Neural progenitor cell (in vitro differentiated cells): ENCODE results near the gene ANKRD13D. TPM values are rescaled to one million over a fixed set of nuclear protein-coding genes. Genes with fewer than 3 reads are reported as not detected.
A peak's percentile ranks its signal among the peaks of the same experiment; 100 is the strongest.
"Not testable (repeated sequence)": the region's sequence is repeated elsewhere in the genome, so short reads cannot be mapped to it uniquely, and the experiment has no call there.

Source experiments
- DNase-seq: peaks from one replicate; pipeline ENCODE4 v3.0.0-alpha.2; 2016; ENCODE audit warnings: low spot score
- H2AFZ ChIP-seq: fragments of 200-600 bp; sonication (generic); replicated peaks from 2 replicates; pipeline ENCODE4 v1.6.1; 2016; ENCODE audit warnings: antibody characterized with exemption
- H3F3A ChIP-seq: fragments of 200-600 bp; sonication (generic); 2 replicates; pipeline ENCODE4 v1.6.1; 2016; ENCODE audit warnings: antibody characterized with exemption, low read depth
- H3K27ac ChIP-seq: fragments of 200-600 bp; sonication (generic); 2 replicates; pipeline ENCODE4 v1.5.1; 2016; ENCODE audit warnings: mild to moderate bottlenecking
- H3K27me3 ChIP-seq: fragments of 200-600 bp; sonication (generic); 2 replicates; pipeline ENCODE4 v1.6.1; 2016; ENCODE audit warnings: mild to moderate bottlenecking, moderate library complexity
- H3K36me3 ChIP-seq: fragments of 200-600 bp; sonication (generic); 2 replicates; pipeline ENCODE4 v1.5.1; 2016
- H3K4me1 ChIP-seq: fragments of 200-600 bp; sonication (generic); 2 replicates; pipeline ENCODE4 v1.6.1; 2016; ENCODE audit warnings: mixed run types
- H3K4me2 ChIP-seq: fragments of 200-600 bp; sonication (generic); 2 replicates; pipeline ENCODE4 v1.6.1; 2016
- H3K4me3 ChIP-seq: fragments of 200-600 bp; sonication (generic); 2 replicates; pipeline ENCODE4 v1.5.1; 2016
- H3K79me2 ChIP-seq: fragments of 200-600 bp; sonication (generic); 2 replicates; pipeline ENCODE4 v1.6.1; 2016; ENCODE audit warnings: low read depth
- H3K9ac ChIP-seq: fragments of 200-600 bp; sonication (generic); 2 replicates; pipeline ENCODE4 v1.6.1; 2016
- H3K9me3 ChIP-seq: fragments of 200-600 bp; sonication (generic); 2 replicates; pipeline ENCODE4 v1.5.1; 2016; ENCODE audit warnings: low read depth
- H4K20me1 ChIP-seq: fragments of 200-600 bp; sonication (generic); 2 replicates; pipeline ENCODE4 v1.6.1; 2016; ENCODE audit warnings: low read depth
- H3K27ac Mint-ChIP-seq: 3 replicates; pipeline ENCODE4 v1.8.0; 2021; ENCODE audit warnings: mixed read lengths
- H3K27me3 Mint-ChIP-seq: 2 replicates; pipeline ENCODE4 v1.8.0; 2022; ENCODE audit warnings: low read depth, mild to moderate bottlenecking, inconsistent platforms, moderate library complexity, mixed read lengths; ENCODE audit not compliant: insufficient read depth
- H3K36me3 Mint-ChIP-seq: 3 replicates; pipeline ENCODE4 v1.8.0; 2021; ENCODE audit warnings: mixed read lengths
- H3K4me1 Mint-ChIP-seq: 3 replicates; pipeline ENCODE4 v1.8.0; 2021; ENCODE audit warnings: mixed read lengths
- H3K4me3 Mint-ChIP-seq: 3 replicates; pipeline ENCODE4 v1.8.0; 2021; ENCODE audit warnings: mild to moderate bottlenecking, moderate library complexity, mixed read lengths
- H3K9me3 Mint-ChIP-seq: 3 replicates; pipeline ENCODE4 v1.8.0; 2020; ENCODE audit warnings: mixed read lengths
- CTCF ChIP-seq: fragments of 200-600 bp; sonication (generic); IDR thresholded peaks from 2 replicates; pipeline ENCODE4 v1.5.1; 2017; ENCODE audit warnings: antibody characterized with exemption, mild to moderate bottlenecking
- EZH2 ChIP-seq: fragments of 200-600 bp; sonication (generic); IDR thresholded peaks from 2 replicates; pipeline ENCODE4 v1.6.1; 2017; ENCODE audit warnings: antibody characterized with exemption, mild to moderate bottlenecking, moderate library complexity
- EZH2phosphoT487 ChIP-seq: fragments of 200-600 bp; sonication (generic); IDR thresholded peaks from 2 replicates; pipeline ENCODE4 v1.6.1; 2017; ENCODE audit warnings: antibody characterized with exemption
- total RNA-seq: library from RNA; depleted of rRNA; stranded (reverse); fragments of >200 nt; gene quantifications from 2 replicates; pipeline ENCODE4 v1.2.3, GENCODE V29; 2015; ENCODE audit warnings: low replicate concordance

ANKRD13D gene
- total RNA-seq, 1 donor from 2014 or later = 21.0 TPM

- H3K27ac ChIP-seq = no peak overlapping the region
- TF ChIP-seq EZH2 = peak; percentile 9
- no peak for TF ChIP-seq EZH2phosphoT487
- no peak for TF ChIP-seq CTCF
These were observed 28.9 kb downstream of the ANKRD13D start for GRCh38 chr11:67317888-67318555.

GRCh38 chr11:67318876-67319275 is 29.8 kb downstream of the ANKRD13D start:
- not testable (repeated sequence) for DNase-seq, H3K9me3 Mint-ChIP-seq, H3F3A ChIP-seq, H3K79me2 ChIP-seq, H3K27ac Mint-ChIP-seq, H3K9ac ChIP-seq, H3K4me1 ChIP-seq, H3K9me3 ChIP-seq, H3K36me3 Mint-ChIP-seq, H4K20me1 ChIP-seq, H3K36me3 ChIP-seq, H3K27ac ChIP-seq, H2AFZ ChIP-seq, H3K27me3 Mint-ChIP-seq
- Mint-ChIP-seq H3K4me3 (peak overlapping the region; percentile 98), H3K4me1 (peaks cover 19% of the 10 kb centered on the region)
- Histone ChIP-seq H3K4me3 (peak overlapping the region; percentile 65), H3K4me2 (peak overlapping the region; percentile 92), H3K27me3 (peaks cover 29% of the 10 kb centered on the region)

More at GRCh38 chr11:67317888-67318555, 28.9 kb downstream of the ANKRD13D start:
- H3K36me3 ChIP-seq = no peaks in the 10 kb centered on the region
- Mint-ChIP-seq H3K27me3 (peaks cover 7% of the 10 kb centered on the region), H3K27ac (peak overlapping the region; percentile 97), H3K4me1 (peaks cover 19% of the 10 kb centered on the region), H3K4me3 (peak overlapping the region; percentile 98), H3K36me3 (no peaks in the 10 kb centered on the region), H3K9me3 (no peaks in the 10 kb centered on the region)
- H4K20me1 ChIP-seq = peaks cover 8% of the 10 kb centered on the region
- no peak for DNase-seq
- H3K79me2 ChIP-seq = no peaks in the 10 kb centered on the region
- H3K4me1 ChIP-seq = peaks cover 3% of the 10 kb centered on the region
- peaks cover 8% of the 10 kb centered on the region for H3F3A ChIP-seq
- no peak overlapping the region for H3K9ac ChIP-seq
- H3K9me3 ChIP-seq = no peaks in the 10 kb centered on the region
- peak overlapping the region; percentile 55 for H2AFZ ChIP-seq
- H3K4me3 ChIP-seq = peak overlapping the region; percentile 65
- H3K4me2 ChIP-seq = peak overlapping the region; percentile 92
- H3K27me3 ChIP-seq = peaks cover 29% of the 10 kb centered on the region

GRCh38 chr11:67320011-67320410 is 30.9 kb downstream of the ANKRD13D start:
- no peak overlapping the region for H3K27ac Mint-ChIP-seq
- Histone ChIP-seq H3K79me2 (no peaks in the 10 kb centered on the region), H3K27ac (no peak overlapping the region), H3K4me3 (no peak overlapping the region), H2AFZ (no peak overlapping the region), H3K36me3 (no peaks in the 10 kb centered on the region), H3K4me1 (peaks cover 3% of the 10 kb centered on the region), H3K4me2 (no peak overlapping the region), H4K20me1 (peaks cover 8% of the 10 kb centered on the region), H3K27me3 (peaks cover 29% of the 10 kb centered on the region), H3K9ac (no peak overlapping the region), H3K9me3 (no peaks in the 10 kb centered on the region), H3F3A (peaks cover 8% of the 10 kb centered on the region)
- H3K4me3 Mint-ChIP-seq = no peak overlapping the region
- H3K4me1 Mint-ChIP-seq = peaks cover 19% of the 10 kb centered on the region
- peaks cover 4% of the 10 kb centered on the region for H3K36me3 Mint-ChIP-seq
- no peaks in the 10 kb centered on the region for H3K9me3 Mint-ChIP-seq
- no peak for DNase-seq
- no peak for TF ChIP-seq CTCF
- TF ChIP-seq EZH2phosphoT487 = no peak
- no peak for TF ChIP-seq EZH2
- peaks cover 4% of the 10 kb centered on the region for H3K27me3 Mint-ChIP-seq

GRCh38 chr11:67320691-67321090 is 31.6 kb downstream of the ANKRD13D start:
- H3K4me1 ChIP-seq = peaks cover 3% of the 10 kb centered on the region
- no peaks in the 10 kb centered on the region for H3K9me3 ChIP-seq
- H3K4me3 ChIP-seq = no peak overlapping the region
- H3K36me3 ChIP-seq = no peaks in the 10 kb centered on the region
- TF ChIP-seq CTCF (no peak), EZH2phosphoT487 (no peak), EZH2 (no peak)
- H3F3A ChIP-seq = peaks cover 8% of the 10 kb centered on the region
- Mint-ChIP-seq H3K9me3 (no peaks in the 10 kb centered on the region), H3K4me1 (peaks cover 17% of the 10 kb centered on the region), H3K27me3 (peaks cover 4% of the 10 kb centered on the region), H3K4me3 (no peak overlapping the region), H3K27ac (no peak overlapping the region), H3K36me3 (peaks cover 6% of the 10 kb centered on the region)
- no peak for DNase-seq
- H3K27ac ChIP-seq = no peak overlapping the region
- H3K4me2 ChIP-seq = no peak overlapping the region
- no peak overlapping the region for H2AFZ ChIP-seq
- H3K27me3 ChIP-seq = peaks cover 29% of the 10 kb centered on the region
- H4K20me1 ChIP-seq = peaks cover 8% of the 10 kb centered on the region
- H3K9ac ChIP-seq = no peak overlapping the region
- H3K79me2 ChIP-seq = no peaks in the 10 kb centered on the region
